ENCODE results near the gene VANGL2.

The VANGL2 gene

GRCh38 chr1:160466961-160467360 is 66.6 kb downstream of the VANGL2 start:
- WGBS: 96% methylated on average over 2 of the region's 2 CpGs
- Histone ChIP-seq H3K4me3 (ENCODE audit: low read length) (no peak overlapping the region), H3K9ac (ENCODE audit: low read depth, low read length) (no peak overlapping the region), H3K4me1 (ENCODE audit: insufficient read depth, low read length) (no peaks in the 10 kb centered on the region), H3K27ac (ENCODE audit: low read depth, low read length) (no peak overlapping the region), H3K9me3 (ENCODE audit: insufficient read depth, low read depth, low read length) (no peaks in the 10 kb centered on the region), H3K27me3 (ENCODE audit: insufficient read depth, low read length) (no peaks in the 10 kb centered on the region), H3K36me3 (ENCODE audit: insufficient read depth, low read length) (no peaks in the 10 kb centered on the region)

- no peak overlapping the region for H3K9ac ChIP-seq (ENCODE audit: low read depth, low read length)
- no peak overlapping the region for H3K27ac ChIP-seq (ENCODE audit: low read depth, low read length)
- H3K4me3 ChIP-seq (ENCODE audit: low read length): no peak overlapping the region
- H3K36me3 ChIP-seq (ENCODE audit: insufficient read depth, low read length): no peaks in the 10 kb centered on the region
- no peaks in the 10 kb centered on the region for H3K27me3 ChIP-seq (ENCODE audit: insufficient read depth, low read length)
- no peaks in the 10 kb centered on the region for H3K9me3 ChIP-seq (ENCODE audit: insufficient read depth, low read depth, low read length)
- no peaks in the 10 kb centered on the region for H3K4me1 ChIP-seq (ENCODE audit: insufficient read depth, low read length)
Measured at GRCh38 chr1:160467576-160467975, 67.2 kb downstream of the VANGL2 start.

DNA sequence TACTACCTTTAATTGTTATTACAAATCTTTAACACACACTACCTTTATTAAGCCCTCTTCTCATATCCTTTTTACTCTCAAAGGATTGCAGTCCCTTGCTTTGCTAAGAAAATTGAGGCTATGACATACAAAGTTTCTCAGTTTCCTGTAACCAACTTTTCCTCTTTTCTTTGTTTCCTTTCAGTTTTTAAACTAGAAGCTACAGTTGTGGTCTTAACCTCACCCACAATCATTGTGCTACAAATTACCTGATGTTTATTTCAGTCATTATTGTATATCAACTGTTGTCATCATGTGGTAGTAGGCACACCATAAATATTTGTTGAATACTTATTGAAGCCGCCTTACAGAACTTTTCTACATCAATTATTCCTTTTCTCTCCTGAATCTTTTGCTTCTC is 70.9 kb downstream of the VANGL2 start:
- no peaks in the 10 kb centered on the region for H3K36me3 ChIP-seq (ENCODE audit: insufficient read depth, low read length)
- H3K9ac ChIP-seq (ENCODE audit: low read depth, low read length): no peak overlapping the region
- H3K27ac ChIP-seq (ENCODE audit: low read depth, low read length): no peak overlapping the region
- no peaks in the 10 kb centered on the region for H3K4me1 ChIP-seq (ENCODE audit: insufficient read depth, low read length)
- H3K27me3 ChIP-seq (ENCODE audit: insufficient read depth, low read length): no peaks in the 10 kb centered on the region
- H3K9me3 ChIP-seq (ENCODE audit: insufficient read depth, low read depth, low read length): no peaks in the 10 kb centered on the region
- no peak overlapping the region for H3K4me3 ChIP-seq (ENCODE audit: low read length)
- 95% methylated on average over 1 of the region's 1 CpG for WGBS

DNA sequence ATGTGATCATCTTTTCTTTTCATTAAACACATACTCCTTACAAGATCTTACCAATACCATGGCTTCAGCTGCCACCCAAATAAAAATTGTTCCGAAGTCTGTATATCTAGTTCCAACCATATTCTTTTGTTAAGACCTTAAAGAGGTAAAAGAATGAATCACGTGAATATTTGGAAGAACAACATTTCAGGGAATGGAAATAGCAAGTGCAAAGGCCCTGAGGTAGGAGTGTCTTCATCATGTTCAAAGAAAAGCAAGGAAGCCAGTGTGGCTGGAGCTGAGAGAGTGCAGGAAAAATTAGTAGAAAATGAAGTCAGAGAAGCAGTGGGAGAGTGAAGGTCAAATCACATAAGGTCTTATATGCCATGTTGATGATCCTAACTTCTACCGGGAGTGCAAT is 71.7 kb downstream of the VANGL2 start:
- Histone ChIP-seq H3K36me3 (ENCODE audit: insufficient read depth, low read length) (no peaks in the 10 kb centered on the region), H3K4me1 (ENCODE audit: insufficient read depth, low read length) (no peaks in the 10 kb centered on the region), H3K9me3 (ENCODE audit: insufficient read depth, low read depth, low read length) (no peaks in the 10 kb centered on the region), H3K27ac (ENCODE audit: low read depth, low read length) (no peak overlapping the region), H3K27me3 (ENCODE audit: insufficient read depth, low read length) (no peaks in the 10 kb centered on the region), H3K9ac (ENCODE audit: low read depth, low read length) (no peak overlapping the region), H3K4me3 (ENCODE audit: low read length) (no peak overlapping the region)
- WGBS: 92% methylated on average over 3 of the region's 3 CpGs

- H3K4me1 ChIP-seq (ENCODE audit: insufficient read depth, low read length): no peaks in the 10 kb centered on the region
- H3K9me3 ChIP-seq (ENCODE audit: insufficient read depth, low read depth, low read length): no peaks in the 10 kb centered on the region
- WGBS: 91% methylated on average over 1 of the region's 1 CpG
- no peaks in the 10 kb centered on the region for H3K27me3 ChIP-seq (ENCODE audit: insufficient read depth, low read length)
- no peak overlapping the region for H3K27ac ChIP-seq (ENCODE audit: low read depth, low read length)
- no peak overlapping the region for H3K9ac ChIP-seq (ENCODE audit: low read depth, low read length)
- H3K4me3 ChIP-seq (ENCODE audit: low read length): no peak overlapping the region
- H3K36me3 ChIP-seq (ENCODE audit: insufficient read depth, low read length): no peaks in the 10 kb centered on the region
Measured at GRCh38 chr1:160474392-160475242, 74.3 kb downstream of the VANGL2 start.

All from HUES64 (cell line).